ENCODE data around the gene FIGNL2. TPM values are rescaled to one million over a fixed set of nuclear protein-coding genes. Genes with fewer than 3 reads are reported as not detected.
A peak's percentile ranks its signal among the peaks of the same experiment; 100 is the strongest.

The FIGNL2 gene
- polyA plus RNA-seq, 1 experiment, result 0.26 TPM

DNA sequence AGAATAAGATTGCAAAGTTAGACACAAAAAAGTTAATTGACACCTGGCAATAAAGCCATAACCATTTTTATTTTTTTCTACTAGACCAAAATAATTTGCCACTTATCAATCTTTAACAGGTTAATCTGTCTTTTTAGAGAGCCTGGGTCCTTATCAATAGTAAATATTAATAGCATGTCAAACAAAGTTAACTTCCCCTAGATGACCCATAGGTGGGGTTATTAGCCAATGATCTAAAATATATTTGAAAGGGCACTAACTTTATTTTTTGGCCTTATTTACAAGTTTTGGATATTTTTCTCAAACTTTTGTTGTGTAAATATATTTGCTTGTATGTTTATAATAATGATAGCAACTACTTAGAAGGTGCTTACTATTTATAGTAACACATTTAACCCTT lies 43.3 kb upstream of the FIGNL2 start:
- Histone ChIP-seq H3K27me3 (ENCODE audit: control insufficient read depth, insufficient read depth, low read length) (no peaks in the 10 kb centered on the region), H3K4me3 (ENCODE audit: low read depth, low read length) (no peak overlapping the region), H3K9me3 (ENCODE audit: control insufficient read depth, insufficient read depth, low read length) (no peaks in the 10 kb centered on the region; the same call in 1 of the 2 replicates), H3K27ac (ENCODE audit: low read depth, low read length) (no peak overlapping the region)
- CTCF ChIA-PET, result interaction anchor here (0.7 to 6.1 kb wide), 10 partner anchors 17 to 471 kb away, joined by 3 to 45 read pairs (median 4); no protein-coding TSS in a partner anchor
- POLR2A ChIA-PET, result no interaction called here
- no peak for DNase-seq (ENCODE audit: low read depth, low spot score)
- TF ChIP-seq, protein P1, sequence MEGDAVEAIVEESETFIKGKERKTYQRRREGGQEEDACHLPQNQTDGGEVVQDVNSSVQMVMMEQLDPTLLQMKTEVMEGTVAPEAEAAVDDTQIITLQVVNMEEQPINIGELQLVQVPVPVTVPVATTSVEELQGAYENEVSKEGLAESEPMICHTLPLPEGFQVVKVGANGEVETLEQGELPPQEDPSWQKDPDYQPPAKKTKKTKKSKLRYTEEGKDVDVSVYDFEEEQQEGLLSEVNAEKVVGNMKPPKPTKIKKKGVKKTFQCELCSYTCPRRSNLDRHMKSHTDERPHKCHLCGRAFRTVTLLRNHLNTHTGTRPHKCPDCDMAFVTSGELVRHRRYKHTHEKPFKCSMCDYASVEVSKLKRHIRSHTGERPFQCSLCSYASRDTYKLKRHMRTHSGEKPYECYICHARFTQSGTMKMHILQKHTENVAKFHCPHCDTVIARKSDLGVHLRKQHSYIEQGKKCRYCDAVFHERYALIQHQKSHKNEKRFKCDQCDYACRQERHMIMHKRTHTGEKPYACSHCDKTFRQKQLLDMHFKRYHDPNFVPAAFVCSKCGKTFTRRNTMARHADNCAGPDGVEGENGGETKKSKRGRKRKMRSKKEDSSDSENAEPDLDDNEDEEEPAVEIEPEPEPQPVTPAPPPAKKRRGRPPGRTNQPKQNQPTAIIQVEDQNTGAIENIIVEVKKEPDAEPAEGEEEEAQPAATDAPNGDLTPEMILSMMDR (IDR thresholded peaks at IDR 0.05; ENCODE audit: low read depth, low read length), result peak; percentile 52

DNA sequence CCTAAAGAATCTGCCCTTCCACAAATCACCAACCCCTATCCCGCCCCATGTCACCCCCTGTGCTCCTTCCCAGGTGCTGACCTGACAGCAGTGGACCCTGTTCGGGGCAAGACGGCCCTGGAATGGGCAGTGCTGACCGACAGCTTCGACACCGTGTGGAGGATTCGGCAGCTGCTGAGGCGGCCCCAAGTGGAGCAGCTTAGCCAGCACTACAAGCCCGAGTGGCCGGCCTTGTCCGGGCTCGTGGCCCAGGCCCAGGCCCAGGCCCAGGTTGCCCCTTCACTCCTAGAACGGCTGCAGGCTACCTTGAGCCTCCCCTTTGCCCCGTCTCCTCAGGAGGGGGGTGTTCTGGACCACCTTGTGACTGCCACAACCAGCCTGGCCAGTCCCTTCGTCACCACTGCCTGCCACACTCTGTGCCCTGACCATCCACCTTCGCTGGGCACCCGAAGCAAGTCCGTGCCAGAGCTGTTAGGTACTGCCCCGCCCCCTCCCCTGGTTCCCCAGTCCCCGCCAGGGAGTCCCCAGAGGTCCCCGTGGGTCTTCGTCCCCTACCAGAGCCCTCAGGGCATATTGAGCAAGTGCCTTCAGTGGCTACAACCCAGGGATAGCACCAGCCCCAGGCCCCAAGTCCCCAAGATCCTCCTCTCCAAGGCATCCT lies 42.1 kb upstream of the FIGNL2 start:
- Histone ChIP-seq H3K4me3 (ENCODE audit: low read depth, low read length) (no peak overlapping the region), H3K27ac (ENCODE audit: low read depth, low read length) (no peak overlapping the region), H3K9me3 (ENCODE audit: control insufficient read depth, insufficient read depth, low read length) (no peaks in the 10 kb centered on the region; the same call in 1 of the 2 replicates), H3K27me3 (ENCODE audit: control insufficient read depth, insufficient read depth, low read length) (no peaks in the 10 kb centered on the region)
- DNase-seq (ENCODE audit: low read depth, low spot score), result no peak
- CTCF ChIA-PET, result interaction anchor here (1.0 to 6.1 kb wide), 6 partner anchors 32 to 130 kb away, joined by 3 to 38 read pairs (median 4); no protein-coding TSS in a partner anchor
- TF ChIP-seq, protein P1 (IDR thresholded peaks at IDR 0.05; ENCODE audit: low read depth, low read length), result no peak
- POLR2A ChIA-PET, result no interaction called here

DNA sequence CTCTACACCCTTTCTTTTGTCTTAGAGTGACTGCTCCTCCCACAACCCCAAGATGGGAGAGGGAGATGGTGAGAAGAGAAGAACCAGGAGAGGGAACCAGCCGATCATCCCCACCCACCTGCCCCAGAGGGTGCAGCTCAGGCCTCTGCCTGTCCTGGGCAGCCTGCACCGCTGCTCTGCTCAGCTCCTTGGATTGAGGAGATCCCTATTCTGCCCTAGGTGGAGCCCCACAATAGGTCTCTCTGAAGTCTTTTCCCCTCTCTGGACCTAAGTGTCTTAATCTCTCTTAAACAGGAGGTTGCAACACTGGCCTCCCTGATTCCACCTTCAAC lies 41.6 kb upstream of the FIGNL2 start:
- no peak overlapping the region for H3K4me3 ChIP-seq (ENCODE audit: low read depth, low read length)
- H3K27ac ChIP-seq (ENCODE audit: low read depth, low read length), result no peak overlapping the region
- POLR2A ChIA-PET, result no interaction called here
- H3K9me3 ChIP-seq (ENCODE audit: control insufficient read depth, insufficient read depth, low read length), result no peaks in the 10 kb centered on the region; the same call in 1 of the 2 replicates
- no peaks in the 10 kb centered on the region for H3K27me3 ChIP-seq (ENCODE audit: control insufficient read depth, insufficient read depth, low read length)
- TF ChIP-seq, protein P1 (IDR thresholded peaks at IDR 0.05; ENCODE audit: low read depth, low read length), result no peak
- DNase-seq (ENCODE audit: low read depth, low spot score), result no peak
- CTCF ChIA-PET, result interaction anchor here (1.0 to 2.0 kb wide), 6 partner anchors 9 to 114 kb away, joined by 4 to 15 read pairs (median 5); no protein-coding TSS in a partner anchor

- TF ChIP-seq, protein P1 (IDR thresholded peaks at IDR 0.05; ENCODE audit: low read depth, low read length), result peak; percentile 39; the same call in 1 of the 2 replicates
- POLR2A ChIA-PET, result interaction anchor here (0.5 to 0.6 kb wide), 2 partner anchors 88 to 431 kb away, joined by 3 to 9 read pairs; no protein-coding TSS in a partner anchor
- CTCF ChIA-PET, result interaction anchor here (0.6 to 2.0 kb wide), 9 partner anchors 9 to 372 kb away, joined by 3 to 15 read pairs (median 4); no protein-coding TSS in a partner anchor
Measured at GRCh38 chr12:51889216-51890132, 41.0 kb upstream of the FIGNL2 start.

More at GRCh38 chr12:51889216-51890132, 41.0 kb upstream of the FIGNL2 start:
- Histone ChIP-seq H3K27me3 (ENCODE audit: control insufficient read depth, insufficient read depth, low read length) (no peaks in the 10 kb centered on the region), H3K4me3 (ENCODE audit: low read depth, low read length) (no peak overlapping the region), H3K27ac (ENCODE audit: low read depth, low read length) (no peak overlapping the region), H3K9me3 (ENCODE audit: control insufficient read depth, insufficient read depth, low read length) (peaks cover 4% of the 10 kb centered on the region)
- DNase-seq (ENCODE audit: low read depth, low spot score), result no peak

Data from AG04450 (cell line).